Loucy (cell line): ENCODE data around the gene BRI3.

Experiments
- CTCF ChIP-seq: fragments of 200-600 bp; sonication (generic); conservative IDR thresholded peaks from 2 replicates; pipeline ENCODE4 v1.5.1; 2014; ENCODE audit warnings: mild to moderate bottlenecking, antibody characterized with exemption, low read length
- EZH2phosphoT487 ChIP-seq: fragments of 200-600 bp; IDR thresholded peaks from 2 replicates; pipeline ENCODE4 v1.6.1; 2018; ENCODE audit warnings: antibody characterized with exemption, mild to moderate bottlenecking, moderate library complexity, borderline replicate concordance

GRCh38 chr7:98238076-98238475 lies 43.4 kb upstream of the BRI3 start:
- no peak for TF ChIP-seq CTCF
- no peak for TF ChIP-seq EZH2phosphoT487
